Measurements from ENCODE around the gene COLQ.

Gene COLQ

DNA sequence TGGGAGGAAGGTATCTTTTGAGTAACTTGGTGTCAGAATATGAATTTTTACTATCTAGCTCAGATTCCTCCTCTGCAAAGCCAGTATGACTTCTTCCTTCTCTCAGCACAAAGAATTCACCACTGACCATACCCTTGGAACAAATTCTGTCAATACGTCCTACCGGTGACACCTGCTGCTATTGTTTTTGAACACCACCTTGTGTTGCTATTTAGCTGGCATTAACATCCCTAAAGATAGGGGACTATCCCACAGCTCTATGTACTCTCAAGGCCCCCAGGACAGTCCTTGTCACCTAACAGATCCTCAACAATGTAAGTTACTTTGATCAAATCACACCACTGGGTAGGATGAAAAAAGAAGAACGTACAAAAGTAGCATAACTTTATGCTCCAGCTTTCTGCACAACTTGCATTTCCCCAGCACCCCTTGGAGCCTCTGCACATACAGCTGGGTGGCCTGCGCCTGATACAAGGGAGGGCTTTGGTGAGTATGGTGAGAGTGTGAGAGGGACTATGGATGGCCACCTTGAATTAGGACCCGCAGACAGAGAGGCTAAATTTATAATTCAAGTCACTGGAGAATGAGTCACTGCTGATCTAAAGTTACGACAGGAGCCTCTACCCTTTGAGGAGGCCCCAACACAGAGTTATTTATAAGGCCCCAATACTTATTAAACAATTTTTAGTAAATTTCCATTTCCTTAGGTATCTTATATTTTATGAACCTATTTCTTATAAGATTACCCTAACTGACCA lies 2.3 kb upstream of the COLQ start:
- no peaks in the 10 kb centered on the region for H3K27me3 ChIP-seq (ENCODE audit: control insufficient read depth in 3 of 3, insufficient read depth in 3 of 3, low read depth in 1 of 3, low read length in 3 of 3)
- H3K79me1 ChIP-seq (ENCODE audit: low read depth, low read length), result no peaks in the 10 kb centered on the region
- no peak overlapping the region for H2AK5ac ChIP-seq (ENCODE audit: low read depth, low read length)
- H2BK120ac ChIP-seq (ENCODE audit: low read depth, low read length), result no peak overlapping the region
- H3K36me3 ChIP-seq (replicated peaks in 1 of 2; ENCODE audit: control insufficient read depth in 2 of 2, insufficient read depth in 2 of 2, low read length in 2 of 2), result no peaks in the 10 kb centered on the region
- DNase-seq (ENCODE audit: low spot score), result no peak
- WGBS, 2 donors (ENCODE audit: extremely low coverage in 2 of 2, insufficient read length in 2 of 2, insufficient replicate concordance in 1 of 2), result no CpG with 5 or more reads among the region's 6 CpGs
- no peak overlapping the region for H3K4me3 ChIP-seq (ENCODE audit: low read length in 2 of 2)
- H2AFZ ChIP-seq (ENCODE audit: low read length), result no peak overlapping the region
- no peak overlapping the region for H2BK15ac ChIP-seq (ENCODE audit: low read length)
- no peak overlapping the region for H3K4ac ChIP-seq (ENCODE audit: low read length)
- H3K27ac ChIP-seq (replicated peaks; ENCODE audit: low read length), result no peak overlapping the region
- H3K4me1 ChIP-seq (ENCODE audit: control insufficient read depth in 2 of 2, insufficient read depth in 1 of 2, low read depth in 1 of 2, low read length in 2 of 2), result peaks cover 7 to 13% of the 10 kb centered on the region in 2 donors
- H4K8ac ChIP-seq (ENCODE audit: low read depth, low read length), result no peak overlapping the region
- no peak overlapping the region for H4K91ac ChIP-seq (ENCODE audit: low read depth, low read length, poor library complexity)
- H2BK12ac ChIP-seq (ENCODE audit: low read length), result no peak overlapping the region
- no peak overlapping the region for H2BK5ac ChIP-seq (ENCODE audit: low read length)
- no peak overlapping the region for H3K23ac ChIP-seq (ENCODE audit: low read depth, low read length, poor library complexity)
- no peak overlapping the region for H3K18ac ChIP-seq (ENCODE audit: low read length)
- no peak overlapping the region for H3K4me2 ChIP-seq (ENCODE audit: insufficient read depth, low read length, poor library complexity, severe bottlenecking)
- H3K14ac ChIP-seq (ENCODE audit: low read length), result no peak overlapping the region
- H3K9me3 ChIP-seq (replicated peaks in 1 of 2; ENCODE audit: control insufficient read depth in 2 of 2, insufficient read depth in 1 of 2, low read depth in 1 of 2, low read length in 2 of 2), result peaks cover 0 to 4% of the 10 kb centered on the region in 2 donors
- no peak overlapping the region for H3K9ac ChIP-seq (ENCODE audit: low read depth, low read length, poor library complexity)

- H3K27ac ChIP-seq (replicated peaks; ENCODE audit: low read length), result no peak overlapping the region
- H3K4me2 ChIP-seq (ENCODE audit: insufficient read depth, low read length, poor library complexity, severe bottlenecking), result no peak overlapping the region
- H2AFZ ChIP-seq (ENCODE audit: low read length), result no peak overlapping the region
- peaks cover 0 to 4% of the 10 kb centered on the region in 2 donors for H3K9me3 ChIP-seq (replicated peaks in 1 of 2; ENCODE audit: control insufficient read depth in 2 of 2, insufficient read depth in 1 of 2, low read depth in 1 of 2, low read length in 2 of 2)
- H2BK15ac ChIP-seq (ENCODE audit: low read length), result no peak overlapping the region
- no peak overlapping the region for H3K9ac ChIP-seq (ENCODE audit: low read depth, low read length, poor library complexity)
- no peak overlapping the region for H2AK5ac ChIP-seq (ENCODE audit: low read depth, low read length)
- H3K14ac ChIP-seq (ENCODE audit: low read length), result no peak overlapping the region
- no peak overlapping the region for H2BK12ac ChIP-seq (ENCODE audit: low read length)
- no peaks in the 10 kb centered on the region for H3K79me1 ChIP-seq (ENCODE audit: low read depth, low read length)
- H4K8ac ChIP-seq (ENCODE audit: low read depth, low read length), result no peak overlapping the region
- no peak for DNase-seq (ENCODE audit: low spot score)
- H3K36me3 ChIP-seq (replicated peaks in 1 of 2; ENCODE audit: control insufficient read depth in 2 of 2, insufficient read depth in 2 of 2, low read length in 2 of 2), result no peaks in the 10 kb centered on the region
- peaks cover 7 to 9% of the 10 kb centered on the region in 2 donors for H3K4me1 ChIP-seq (ENCODE audit: control insufficient read depth in 2 of 2, insufficient read depth in 1 of 2, low read depth in 1 of 2, low read length in 2 of 2)
- H3K27me3 ChIP-seq (ENCODE audit: control insufficient read depth in 3 of 3, insufficient read depth in 3 of 3, low read depth in 1 of 3, low read length in 3 of 3), result no peaks in the 10 kb centered on the region
- H3K4me3 ChIP-seq (ENCODE audit: low read length in 2 of 2), result no peak overlapping the region
- no peak overlapping the region for H3K18ac ChIP-seq (ENCODE audit: low read length)
- H2BK120ac ChIP-seq (ENCODE audit: low read depth, low read length), result no peak overlapping the region
- H2BK5ac ChIP-seq (ENCODE audit: low read length), result no peak overlapping the region
- H3K23ac ChIP-seq (ENCODE audit: low read depth, low read length, poor library complexity), result no peak overlapping the region
- H4K91ac ChIP-seq (ENCODE audit: low read depth, low read length, poor library complexity), result no peak overlapping the region
- H3K4ac ChIP-seq (ENCODE audit: low read length), result no peak overlapping the region
These were observed 510 bp upstream of the COLQ start for GRCh38 chr3:15522016-15522415.

DNA sequence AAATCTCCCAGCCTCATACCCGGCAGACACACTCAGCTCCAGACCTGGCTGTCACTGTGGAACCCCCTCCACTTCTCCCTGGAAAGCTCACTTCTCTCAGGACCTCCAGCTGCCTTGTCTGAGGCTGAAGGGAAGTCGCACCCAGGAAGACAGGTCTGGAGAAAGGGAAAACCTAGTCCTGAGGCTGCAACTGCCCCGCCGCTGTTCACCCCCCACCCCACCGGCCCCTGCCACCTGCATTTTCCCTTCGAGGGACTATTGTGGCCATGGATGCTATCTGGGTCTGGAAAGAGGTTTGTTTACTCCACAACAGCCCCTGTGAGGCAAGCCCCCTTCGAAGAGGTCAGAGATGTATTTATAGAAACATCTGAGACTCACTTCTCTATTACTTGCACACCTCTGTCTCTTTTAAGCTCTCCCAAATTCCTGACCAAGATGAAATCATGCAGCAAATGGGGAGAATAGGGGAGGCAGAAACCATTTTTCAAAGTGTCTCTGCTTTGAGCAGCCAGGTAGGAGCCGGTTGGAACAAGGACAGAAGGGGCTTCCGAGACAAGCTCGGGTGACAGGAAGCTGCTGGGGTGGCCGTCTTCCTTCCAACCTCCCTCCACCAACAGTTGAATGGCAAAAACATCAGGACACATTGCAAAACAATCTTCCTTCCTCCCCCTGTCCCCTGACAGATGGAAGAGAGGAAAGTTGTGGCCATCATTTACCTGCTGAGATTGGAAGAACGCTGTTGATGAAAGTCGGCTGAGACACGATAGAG lies 518 bp downstream of the COLQ start:
- Histone ChIP-seq H3K4me1 (ENCODE audit: control insufficient read depth in 2 of 2, insufficient read depth in 1 of 2, low read depth in 1 of 2, low read length in 2 of 2) (peaks cover 7 to 9% of the 10 kb centered on the region in 2 donors), H2AFZ (ENCODE audit: low read length) (peak overlapping the region; percentile 66), H3K79me1 (ENCODE audit: low read depth, low read length) (no peaks in the 10 kb centered on the region), H3K18ac (ENCODE audit: low read length) (no peak overlapping the region), H2BK15ac (ENCODE audit: low read length) (no peak overlapping the region), H3K27me3 (ENCODE audit: control insufficient read depth in 3 of 3, insufficient read depth in 3 of 3, low read depth in 1 of 3, low read length in 3 of 3) (no peaks in the 10 kb centered on the region), H4K8ac (ENCODE audit: low read depth, low read length) (no peak overlapping the region), H3K4me2 (ENCODE audit: insufficient read depth, low read length, poor library complexity, severe bottlenecking) (no peak overlapping the region), H2BK5ac (ENCODE audit: low read length) (no peak overlapping the region), H3K4ac (ENCODE audit: low read length) (no peak overlapping the region), H3K36me3 (replicated peaks in 1 of 2; ENCODE audit: control insufficient read depth in 2 of 2, insufficient read depth in 2 of 2, low read length in 2 of 2) (no peaks in the 10 kb centered on the region), H4K91ac (ENCODE audit: low read depth, low read length, poor library complexity) (no peak overlapping the region), H3K9ac (ENCODE audit: low read depth, low read length, poor library complexity) (no peak overlapping the region), H2BK12ac (ENCODE audit: low read length) (no peak overlapping the region), H3K9me3 (replicated peaks in 1 of 2; ENCODE audit: control insufficient read depth in 2 of 2, insufficient read depth in 1 of 2, low read depth in 1 of 2, low read length in 2 of 2) (peaks cover 0 to 2% of the 10 kb centered on the region in 2 donors), H3K27ac (replicated peaks; ENCODE audit: low read length) (no peak overlapping the region), H2BK120ac (ENCODE audit: low read depth, low read length) (no peak overlapping the region), H3K4me3 (ENCODE audit: low read length in 2 of 2) (no peak overlapping the region), H3K23ac (ENCODE audit: low read depth, low read length, poor library complexity) (no peak overlapping the region), H2AK5ac (ENCODE audit: low read depth, low read length) (no peak overlapping the region), H3K14ac (ENCODE audit: low read length) (no peak overlapping the region)
- no CpG with 5 or more reads among the region's 14 CpGs for WGBS, 2 donors (ENCODE audit: extremely low coverage in 2 of 2, insufficient read length in 2 of 2, insufficient replicate concordance in 1 of 2)
- DNase-seq (ENCODE audit: low spot score), result no peak

GRCh38 chr3:15520185-15520584 lies 1.3 kb downstream of the COLQ start:
- H2AFZ ChIP-seq (ENCODE audit: low read length), result peak overlapping the region; percentile 66
- H3K14ac ChIP-seq (ENCODE audit: low read length), result no peak overlapping the region
- no CpG with 5 or more reads among the region's 3 CpGs for WGBS, 2 donors (ENCODE audit: extremely low coverage in 2 of 2, insufficient read length in 2 of 2, insufficient replicate concordance in 1 of 2)
- no peaks in the 10 kb centered on the region for H3K79me1 ChIP-seq (ENCODE audit: low read depth, low read length)
- no peaks in the 10 kb centered on the region for H3K36me3 ChIP-seq (replicated peaks in 1 of 2; ENCODE audit: control insufficient read depth in 2 of 2, insufficient read depth in 2 of 2, low read length in 2 of 2)
- H3K4me1 ChIP-seq (ENCODE audit: control insufficient read depth in 2 of 2, insufficient read depth in 1 of 2, low read depth in 1 of 2, low read length in 2 of 2), result peaks cover 7 to 9% of the 10 kb centered on the region in 2 donors
- H3K27me3 ChIP-seq (ENCODE audit: control insufficient read depth in 3 of 3, insufficient read depth in 3 of 3, low read depth in 1 of 3, low read length in 3 of 3), result no peaks in the 10 kb centered on the region
- H2AK5ac ChIP-seq (ENCODE audit: low read depth, low read length), result no peak overlapping the region
- H4K91ac ChIP-seq (ENCODE audit: low read depth, low read length, poor library complexity), result no peak overlapping the region
- no peak overlapping the region for H2BK120ac ChIP-seq (ENCODE audit: low read depth, low read length)
- no peak overlapping the region for H3K4me3 ChIP-seq (ENCODE audit: low read length in 2 of 2)
- H2BK12ac ChIP-seq (ENCODE audit: low read length), result no peak overlapping the region
- no peak overlapping the region for H3K23ac ChIP-seq (ENCODE audit: low read depth, low read length, poor library complexity)
- H3K4ac ChIP-seq (ENCODE audit: low read length), result no peak overlapping the region
- H3K9me3 ChIP-seq (replicated peaks in 1 of 2; ENCODE audit: control insufficient read depth in 2 of 2, insufficient read depth in 1 of 2, low read depth in 1 of 2, low read length in 2 of 2), result no peaks in the 10 kb centered on the region
- no peak for DNase-seq (ENCODE audit: low spot score)
- H2BK15ac ChIP-seq (ENCODE audit: low read length), result no peak overlapping the region
- H3K4me2 ChIP-seq (ENCODE audit: insufficient read depth, low read length, poor library complexity, severe bottlenecking), result no peak overlapping the region
- no peak overlapping the region for H3K9ac ChIP-seq (ENCODE audit: low read depth, low read length, poor library complexity)
- H2BK5ac ChIP-seq (ENCODE audit: low read length), result no peak overlapping the region
- H3K18ac ChIP-seq (ENCODE audit: low read length), result no peak overlapping the region
- H3K27ac ChIP-seq (replicated peaks; ENCODE audit: low read length), result no peak overlapping the region
- H4K8ac ChIP-seq (ENCODE audit: low read depth, low read length), result no peak overlapping the region
